Coronary artery (tissue), 2 donors: ENCODE data around the gene KIAA1958.

Experiments used
- DNase-seq: peaks from one replicate; pipeline ENCODE4 v3.0.0-alpha.2; 2017; ENCODE audit warnings: low spot score
- H3K27ac ChIP-seq, 2 donors: fragments of 200-600 bp; sonication (generic); one replicate each; pipeline ENCODE4 v1.5.1; 2016 to 2019
- H3K4me3 ChIP-seq: fragments of 200-600 bp; sonication (generic); 2 replicates; pipeline ENCODE4 v1.5.1; 2016; ENCODE audit warnings: mild to moderate bottlenecking, moderate library complexity
- TF ChIP-seq, protein P1 (sequence below): fragments of 200-600 bp; sonication (generic); IDR thresholded peaks from one replicate; pipeline ENCODE4 v1.5.1; 2019; ENCODE audit warnings: antibody characterized with exemption

KIAA1958 gene

DNA sequence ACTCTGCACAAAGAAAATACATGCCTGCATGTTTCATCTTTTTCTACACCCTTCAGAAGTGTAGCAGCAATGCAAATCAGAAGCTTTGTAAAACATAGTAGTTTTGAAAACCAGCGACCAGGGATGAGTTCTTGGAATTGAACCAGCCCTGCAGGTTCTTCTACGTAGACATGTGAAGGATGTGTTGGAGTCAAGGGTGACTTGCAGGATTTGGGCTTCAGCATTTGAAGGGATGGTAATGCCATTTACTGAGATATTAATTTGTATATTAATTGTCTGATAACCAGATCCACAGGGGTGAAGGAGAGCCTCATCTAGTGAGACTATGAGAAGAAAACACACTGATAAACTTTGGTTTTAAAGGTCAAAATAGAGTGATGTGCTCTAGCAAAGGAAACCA lies 72.4 kb downstream of the KIAA1958 start:
- H3K27ac ChIP-seq: no peak overlapping the region
- no peak for DNase-seq
- TF ChIP-seq, protein P1, sequence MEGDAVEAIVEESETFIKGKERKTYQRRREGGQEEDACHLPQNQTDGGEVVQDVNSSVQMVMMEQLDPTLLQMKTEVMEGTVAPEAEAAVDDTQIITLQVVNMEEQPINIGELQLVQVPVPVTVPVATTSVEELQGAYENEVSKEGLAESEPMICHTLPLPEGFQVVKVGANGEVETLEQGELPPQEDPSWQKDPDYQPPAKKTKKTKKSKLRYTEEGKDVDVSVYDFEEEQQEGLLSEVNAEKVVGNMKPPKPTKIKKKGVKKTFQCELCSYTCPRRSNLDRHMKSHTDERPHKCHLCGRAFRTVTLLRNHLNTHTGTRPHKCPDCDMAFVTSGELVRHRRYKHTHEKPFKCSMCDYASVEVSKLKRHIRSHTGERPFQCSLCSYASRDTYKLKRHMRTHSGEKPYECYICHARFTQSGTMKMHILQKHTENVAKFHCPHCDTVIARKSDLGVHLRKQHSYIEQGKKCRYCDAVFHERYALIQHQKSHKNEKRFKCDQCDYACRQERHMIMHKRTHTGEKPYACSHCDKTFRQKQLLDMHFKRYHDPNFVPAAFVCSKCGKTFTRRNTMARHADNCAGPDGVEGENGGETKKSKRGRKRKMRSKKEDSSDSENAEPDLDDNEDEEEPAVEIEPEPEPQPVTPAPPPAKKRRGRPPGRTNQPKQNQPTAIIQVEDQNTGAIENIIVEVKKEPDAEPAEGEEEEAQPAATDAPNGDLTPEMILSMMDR: no peak
- H3K4me3 ChIP-seq: no peak overlapping the region

DNA sequence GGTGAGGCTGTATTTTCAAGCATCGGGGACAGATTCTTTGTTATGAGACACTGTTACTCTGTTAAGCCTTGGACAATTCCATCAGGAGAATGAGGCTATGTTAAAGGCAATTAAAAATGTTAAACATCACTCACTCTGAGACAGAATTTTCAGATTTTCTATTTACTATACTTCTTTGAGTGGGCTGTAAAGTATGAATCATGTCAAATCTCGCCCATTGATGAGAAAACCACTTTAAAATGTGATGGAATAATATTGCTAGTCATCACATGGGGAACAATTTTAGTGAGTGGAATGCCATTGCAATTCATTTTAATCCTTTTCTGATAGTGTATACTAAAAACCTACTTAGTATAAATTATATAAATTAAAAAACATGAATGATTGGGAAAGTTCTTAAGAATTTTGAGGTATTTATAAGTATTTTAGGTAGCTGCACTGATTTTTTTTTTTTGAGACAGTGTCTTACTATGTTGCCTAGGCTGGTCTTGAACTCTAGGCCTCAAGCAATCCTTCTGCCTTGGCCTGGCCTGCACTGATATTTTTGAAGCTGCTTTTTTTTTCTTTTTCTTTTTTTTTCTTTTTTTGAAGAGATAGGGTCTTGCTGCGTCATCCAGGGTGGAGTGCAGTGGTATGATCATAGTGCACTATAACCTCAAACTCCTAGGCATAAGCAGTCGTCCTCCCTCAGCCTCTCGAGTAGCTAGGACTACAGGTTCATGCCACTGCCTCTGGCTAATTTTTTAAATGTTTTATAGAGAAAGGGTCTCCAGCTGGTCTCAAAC lies 73.2 kb downstream of the KIAA1958 start:
- no peak overlapping the region for H3K27ac ChIP-seq
- H3K4me3 ChIP-seq: no peak overlapping the region
- TF ChIP-seq, protein P1: no peak
- DNase-seq: no peak

DNA sequence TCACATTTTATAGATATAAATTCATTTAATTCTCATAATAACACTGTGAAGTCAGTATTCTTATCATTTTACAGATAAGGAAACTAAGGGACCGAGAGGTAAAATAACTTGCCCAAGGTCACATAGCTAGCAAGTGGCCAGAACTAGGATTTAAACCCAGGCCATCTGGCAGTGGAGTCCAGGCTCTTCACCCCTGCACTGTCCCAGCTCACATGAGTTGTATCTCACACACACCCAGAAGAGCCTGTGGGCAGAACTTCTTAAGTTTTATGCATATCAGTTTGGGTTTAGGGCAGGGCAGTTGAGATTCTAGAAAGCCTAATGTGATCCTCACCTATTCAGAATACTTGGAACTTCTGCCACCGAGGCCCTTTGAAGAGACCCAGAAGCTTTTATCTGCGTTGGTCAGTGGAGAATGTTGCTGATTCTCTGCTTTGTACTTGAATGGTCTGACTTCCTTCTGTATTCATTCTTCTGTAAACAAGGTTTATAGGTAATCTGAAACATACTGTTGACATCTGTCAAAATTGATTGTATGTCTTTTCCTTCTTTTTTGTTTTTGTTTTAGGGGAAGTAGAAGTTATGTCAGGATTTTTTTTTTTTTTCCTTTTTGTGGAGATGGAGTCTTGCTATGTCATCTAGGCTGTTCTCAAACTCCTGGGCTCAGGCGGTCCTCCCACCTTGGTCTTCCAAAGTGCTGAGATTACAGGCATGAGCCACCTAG lies 75.8 kb downstream of the KIAA1958 start:
- no peak for DNase-seq
- TF ChIP-seq, protein P1: no peak
- H3K27ac ChIP-seq: no peak overlapping the region
- H3K4me3 ChIP-seq: no peak overlapping the region

DNA sequence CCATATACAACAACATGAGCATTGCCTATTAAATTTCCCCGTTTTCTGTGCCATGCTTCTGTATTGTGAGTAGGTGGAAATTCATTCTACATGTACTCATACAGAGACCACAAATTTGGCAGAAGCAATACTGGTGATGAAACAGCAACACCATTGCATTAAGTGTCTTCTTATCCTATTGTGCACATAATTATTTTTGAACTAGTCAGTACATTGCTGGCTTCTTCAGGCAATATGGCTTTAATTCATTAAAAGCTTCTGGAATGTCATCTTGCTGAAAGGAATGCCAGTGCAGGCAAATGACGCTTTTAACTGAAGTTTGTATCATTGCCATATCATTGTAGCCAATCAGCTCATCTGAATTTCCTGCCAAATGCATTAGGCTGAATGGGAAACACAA lies 82.6 kb downstream of the KIAA1958 start:
- no peak overlapping the region for H3K27ac ChIP-seq
- DNase-seq: no peak
- H3K4me3 ChIP-seq: no peak overlapping the region
- TF ChIP-seq, protein P1: no peak

DNA sequence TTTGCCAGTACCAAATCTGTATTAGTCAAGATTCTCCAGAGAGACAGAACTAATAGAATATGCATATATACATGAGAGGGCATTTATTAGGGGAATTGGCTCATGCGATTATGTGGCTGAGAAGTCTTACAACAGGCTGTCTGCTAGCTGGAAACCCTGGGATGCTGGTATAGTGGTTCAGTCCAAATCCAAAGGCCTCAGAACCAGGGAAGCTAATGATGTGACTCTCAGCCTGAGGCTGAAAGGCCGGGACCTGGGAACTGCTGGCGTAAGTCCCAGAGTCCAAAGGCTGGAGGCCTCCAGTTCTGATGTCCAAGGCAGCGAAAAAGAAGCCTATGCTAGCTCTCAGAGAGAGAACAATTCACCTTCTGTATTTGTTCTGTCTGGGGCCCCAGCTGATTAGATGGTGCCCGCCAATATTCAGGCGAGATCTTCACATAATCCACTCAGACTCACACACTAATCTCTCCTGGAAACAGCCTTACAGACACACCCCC lies 84.1 kb downstream of the KIAA1958 start:
- no peak overlapping the region for H3K4me3 ChIP-seq
- DNase-seq: no peak

DNA sequence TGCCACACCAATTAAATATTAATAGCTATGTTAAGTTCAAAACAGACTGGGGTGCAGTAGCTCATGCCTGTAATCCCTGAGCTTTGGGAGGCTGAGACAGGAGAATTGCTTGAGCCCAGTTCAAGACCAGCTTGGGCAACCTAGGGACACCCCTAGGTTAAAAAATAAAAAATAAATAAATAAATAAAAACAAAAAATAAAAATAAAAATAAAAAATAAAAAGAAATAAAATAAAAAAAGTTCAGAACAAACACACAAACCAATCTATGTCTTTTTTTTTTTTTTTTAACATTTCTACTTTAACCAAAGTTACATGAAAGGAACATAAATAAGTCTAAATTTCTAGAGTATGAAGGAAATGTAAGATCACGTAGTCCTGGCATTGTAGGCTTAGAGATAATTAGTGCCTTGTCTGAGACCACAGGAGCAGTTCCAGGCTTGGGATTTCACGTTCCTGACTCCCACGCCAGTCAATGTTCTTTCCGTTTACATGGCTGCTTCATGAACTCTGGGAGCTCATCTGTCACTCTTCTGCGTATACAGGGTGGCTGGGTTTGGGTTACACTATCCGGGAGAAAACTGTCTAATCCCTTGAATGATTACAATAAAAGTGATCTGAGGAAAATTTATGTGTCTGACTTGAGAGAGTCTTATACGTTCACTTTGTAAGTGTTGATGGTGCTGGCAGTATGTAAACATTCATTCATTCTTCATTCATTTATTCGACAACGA lies 85.2 kb downstream of the KIAA1958 start:
- DNase-seq: no peak
- TF ChIP-seq, protein P1: no peak
- Histone ChIP-seq H3K4me3 (no peak overlapping the region), H3K27ac (no peak overlapping the region)

More for the DNA sequence above, 84.1 kb downstream of the KIAA1958 start:
- TF ChIP-seq, protein P1: no peak
- no peak overlapping the region for H3K27ac ChIP-seq
